HG02938 (cell line): ENCODE measurements around the gene PFKL.
A peak's percentile ranks its signal among the peaks of the same experiment; 100 is the strongest.

Source experiments
- ATAC-seq: cut with Tn5 transposase; IDR thresholded peaks from one replicate; pipeline ENCODE4 v1.9.1; 2021; ENCODE audit warnings: mild to moderate bottlenecking, moderate library complexity; ENCODE audit not compliant: unreplicated experiment

The PFKL gene

GRCh38 chr21:44299458-44300261, at the start of gene PFKL:
Gene PFKL (plus strand): TSS chr21:44300053. CDS start chr21:44300106, 53 bp downstream.
- peak; percentile 33 for ATAC-seq

- ATAC-seq: no peak
These were observed 45.8 kb upstream of the PFKL start for GRCh38 chr21:44253832-44254710.

GRCh38 chr21:44255511-44255981, 44.3 kb upstream of the PFKL start:
- ATAC-seq: no peak

- ATAC-seq: no peak
These were observed 41.7 kb upstream of the PFKL start for GRCh38 chr21:44258056-44258725.

- no peak for ATAC-seq
These were observed 40.7 kb upstream of the PFKL start for GRCh38 chr21:44259082-44259705.

GRCh38 chr21:44260066-44260465, 39.8 kb upstream of the PFKL start:
- ATAC-seq: no peak

- no peak for ATAC-seq
These were observed 38.8 kb upstream of the PFKL start for GRCh38 chr21:44260791-44261631.

GRCh38 chr21:44261675-44262295, 38.1 kb upstream of the PFKL start, which contains the start of gene DNMT3L:
Gene DNMT3L (minus strand): TSS chr21:44261897. CDS start chr21:44261259, 638 bp downstream.
- ATAC-seq: no peak

- no peak for ATAC-seq
These were observed 37.4 kb upstream of the PFKL start for GRCh38 chr21:44262338-44263056.

- ATAC-seq: no peak
These were observed 36.6 kb upstream of the PFKL start for GRCh38 chr21:44263221-44263760.

- ATAC-seq: no peak
These were observed 36.1 kb upstream of the PFKL start for GRCh38 chr21:44263768-44264167.

GRCh38 chr21:44265734-44266270, 34.1 kb upstream of the PFKL start:
- ATAC-seq: no peak

- no peak for ATAC-seq
These were observed 32.2 kb upstream of the PFKL start for GRCh38 chr21:44267655-44268142.

- no peak for ATAC-seq
These were observed 30.8 kb upstream of the PFKL start for GRCh38 chr21:44269090-44269489.

- no peak for ATAC-seq
These were observed 28.1 kb upstream of the PFKL start for GRCh38 chr21:44271558-44272283.

GRCh38 chr21:44272284-44272858, 27.5 kb upstream of the PFKL start:
- ATAC-seq: no peak

GRCh38 chr21:44273046-44273445, 26.8 kb upstream of the PFKL start:
- ATAC-seq: no peak
